Mucosa of rectum (tissue), 2 donors: ENCODE measurements around the gene GABRA5.

Experiments
- H3K27ac ChIP-seq, 2 donors: one replicate each; pipeline ENCODE4 v1.7.0; 2013; ENCODE audit warnings: inconsistent platforms in 2 of 2, low read depth in 2 of 2, low read length in 2 of 2
- H3K27me3 ChIP-seq, 2 donors: one replicate each; pipeline ENCODE4 v1.7.0; 2013; ENCODE audit warnings: low read length in 2 of 2; ENCODE audit not compliant: control insufficient read depth in 2 of 2, insufficient read depth in 2 of 2
- H3K36me3 ChIP-seq, 2 donors: one replicate each; pipeline ENCODE4 v1.7.0; 2013; ENCODE audit warnings: low read length in 2 of 2; ENCODE audit not compliant: control insufficient read depth in 2 of 2, insufficient read depth in 2 of 2
- H3K4me1 ChIP-seq, 2 donors: one replicate each; pipeline ENCODE4 v1.7.0; 2013; ENCODE audit warnings: low read length in 2 of 2, mild to moderate bottlenecking in 1 of 2; ENCODE audit not compliant: control insufficient read depth in 2 of 2, insufficient read depth in 2 of 2
- H3K4me3 ChIP-seq, 2 donors: one replicate each; pipeline ENCODE4 v1.7.0; 2013; ENCODE audit warnings: low read length in 2 of 2
- H3K9ac ChIP-seq, 2 donors: one replicate each; pipeline ENCODE4 v1.7.0; 2013; ENCODE audit warnings: low read length in 2 of 2, low read depth in 1 of 2, mild to moderate bottlenecking in 1 of 2
- H3K9me3 ChIP-seq, 2 donors: one replicate each; pipeline ENCODE4 v1.7.0; 2013; ENCODE audit warnings: low read length in 2 of 2; ENCODE audit not compliant: control insufficient read depth in 2 of 2
- donor health status: healthy.
- donor health status: Normal muscosa, but diverticular disease.

Gene GABRA5

GRCh38 chr15:26981492-26981891 lies 114.6 kb downstream of the GABRA5 start:
- Histone ChIP-seq H3K9ac (no peak overlapping the region), H3K4me3 (no peak overlapping the region), H3K4me1 (no peaks in the 10 kb centered on the region), H3K9me3 (peaks cover 0 to 5% of the 10 kb centered on the region in 2 donors), H3K27ac (no peak overlapping the region), H3K36me3 (no peaks in the 10 kb centered on the region), H3K27me3 (no peaks in the 10 kb centered on the region)

GRCh38 chr15:26983822-26984221 lies 117.0 kb downstream of the GABRA5 start:
- Histone ChIP-seq H3K9ac (no peak overlapping the region), H3K4me1 (no peaks in the 10 kb centered on the region), H3K4me3 (no peak overlapping the region), H3K9me3 (peaks cover 2 to 5% of the 10 kb centered on the region in 2 donors), H3K36me3 (no peaks in the 10 kb centered on the region), H3K27ac (no peak overlapping the region), H3K27me3 (no peaks in the 10 kb centered on the region)

- Histone ChIP-seq H3K4me3 (no peak overlapping the region), H3K27ac (no peak overlapping the region), H3K9me3 (peaks cover 3 to 4% of the 10 kb centered on the region in 2 donors), H3K4me1 (no peaks in the 10 kb centered on the region), H3K36me3 (no peaks in the 10 kb centered on the region), H3K9ac (no peak overlapping the region), H3K27me3 (no peaks in the 10 kb centered on the region)
Observed at GRCh38 chr15:26985050-26985449, 118.2 kb downstream of the GABRA5 start.

- Histone ChIP-seq H3K9me3 (no peaks in the 10 kb centered on the region), H3K36me3 (no peaks in the 10 kb centered on the region), H3K27me3 (no peaks in the 10 kb centered on the region), H3K4me1 (no peaks in the 10 kb centered on the region), H3K4me3 (no peak overlapping the region), H3K9ac (no peak overlapping the region), H3K27ac (no peak overlapping the region)
Observed at GRCh38 chr15:26996250-26996649, 129.4 kb downstream of the GABRA5 start.
